ENCODE measurements around the gene LANCL3. TPM values are rescaled to one million over a fixed set of nuclear protein-coding genes. Genes with fewer than 3 reads are reported as not detected.
"Not testable (repeated sequence)": the region's sequence is repeated elsewhere in the genome, so short reads cannot be mapped to it uniquely, and the experiment has no call there.

The LANCL3 gene
- polyA plus RNA-seq, 3 donors = 0.01 to 0.12 TPM; not detected in 1

DNA sequence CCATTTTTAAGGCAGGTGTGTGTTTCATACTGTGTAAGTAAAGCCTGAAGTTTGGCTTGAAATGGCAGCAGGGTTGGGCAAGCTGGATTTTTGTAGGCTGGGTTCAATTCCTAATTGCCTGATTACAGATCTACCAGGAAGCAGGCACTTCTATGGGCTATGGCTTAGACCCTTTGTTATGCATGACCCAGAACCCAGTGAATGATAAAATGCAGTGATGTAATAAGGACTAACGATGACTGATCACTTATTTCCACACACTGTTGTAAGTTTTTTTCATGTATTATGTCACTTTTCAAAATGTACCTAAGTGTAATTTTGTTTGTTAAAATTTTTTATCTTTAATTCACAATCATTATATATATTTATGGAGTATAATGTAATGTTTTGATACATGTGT is 8.6 kb downstream of the LANCL3 start:
- intact Hi-C loops (cut with micrococcal nuclease) = no loop called here
- H3K79me2 ChIP-seq (ENCODE audit: insufficient read depth, low read length) = no peaks in the 10 kb centered on the region
- no peaks in the 10 kb centered on the region for H3K9me3 ChIP-seq (replicated peaks in 1 of 2; ENCODE audit: control insufficient read depth in 1 of 2, insufficient read depth in 1 of 2, low read length in 2 of 2)

DNA sequence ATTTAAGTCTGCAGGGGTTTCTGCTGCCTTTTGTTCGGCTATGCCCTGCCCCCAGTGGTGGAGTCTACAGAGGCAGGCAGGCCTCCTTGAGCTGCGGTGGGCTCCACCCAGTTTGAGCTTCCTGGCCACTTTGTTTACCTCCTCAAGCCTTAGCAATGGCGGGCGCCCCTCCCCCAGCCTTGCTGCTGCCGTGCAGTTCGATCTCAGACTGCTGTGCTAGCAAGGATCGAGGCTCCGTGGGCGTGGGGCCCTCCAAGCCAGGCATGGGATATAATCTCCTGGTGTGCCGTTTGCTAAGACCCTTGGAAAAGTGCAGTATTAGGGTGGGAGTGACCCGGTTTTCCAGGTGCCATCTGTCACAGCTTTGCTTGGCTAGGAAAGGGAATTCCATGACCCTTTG is 15.9 kb downstream of the LANCL3 start:
- peaks cover 0 to 12% (median 4%) of the 10 kb centered on the region in 7 donors for H3K9me3 Mint-ChIP-seq

More for the DNA sequence above, 8.6 kb downstream of the LANCL3 start:
- Histone ChIP-seq H4K20me1 (ENCODE audit: insufficient read depth, low read length) (no peaks in the 10 kb centered on the region), H3K4me1 (ENCODE audit: control insufficient read depth in 1 of 2, insufficient read depth in 2 of 2, low read length in 2 of 2) (no peaks in the 10 kb centered on the region), H3K9ac (ENCODE audit: insufficient read depth, low read length, poor library complexity, severe bottlenecking) (no peak overlapping the region), H3K4me3 (replicated peaks in 1 of 3; ENCODE audit: low read depth in 2 of 3, low read length in 3 of 3) (no peak overlapping the region), H3K36me3 (replicated peaks in 1 of 2; ENCODE audit: control insufficient read depth in 1 of 2, insufficient read depth in 2 of 2, low read length in 2 of 2) (no peaks in the 10 kb centered on the region), H3K27me3 (ENCODE audit: control insufficient read depth in 2 of 2, insufficient read depth in 2 of 2, low read length in 2 of 2) (no peaks in the 10 kb centered on the region), H2AFZ (ENCODE audit: insufficient read depth, low read depth, low read length, poor library complexity, severe bottlenecking) (no peak overlapping the region), H3K4me2 (replicated peaks; ENCODE audit: extremely low read depth, low read length, poor library complexity, severe bottlenecking) (no peak overlapping the region), H3K27ac (ENCODE audit: low read depth in 1 of 2, low read length in 2 of 2) (no peak overlapping the region)
- Mint-ChIP-seq H3K27me3 (ENCODE audit: low read depth in 3 of 3) (peaks cover 0 to 4% (median 1%) of the 10 kb centered on the region in 3 donors), H3K36me3 (no peaks in the 10 kb centered on the region), H3K27ac (no peak overlapping the region), H3K4me1 (no peaks in the 10 kb centered on the region), H3K9me3 (peaks cover 0 to 6% (median 2%) of the 10 kb centered on the region in 7 donors), H3K4me3 (no peak overlapping the region)
- DNase-seq = no peak
- TF ChIP-seq, protein P1, sequence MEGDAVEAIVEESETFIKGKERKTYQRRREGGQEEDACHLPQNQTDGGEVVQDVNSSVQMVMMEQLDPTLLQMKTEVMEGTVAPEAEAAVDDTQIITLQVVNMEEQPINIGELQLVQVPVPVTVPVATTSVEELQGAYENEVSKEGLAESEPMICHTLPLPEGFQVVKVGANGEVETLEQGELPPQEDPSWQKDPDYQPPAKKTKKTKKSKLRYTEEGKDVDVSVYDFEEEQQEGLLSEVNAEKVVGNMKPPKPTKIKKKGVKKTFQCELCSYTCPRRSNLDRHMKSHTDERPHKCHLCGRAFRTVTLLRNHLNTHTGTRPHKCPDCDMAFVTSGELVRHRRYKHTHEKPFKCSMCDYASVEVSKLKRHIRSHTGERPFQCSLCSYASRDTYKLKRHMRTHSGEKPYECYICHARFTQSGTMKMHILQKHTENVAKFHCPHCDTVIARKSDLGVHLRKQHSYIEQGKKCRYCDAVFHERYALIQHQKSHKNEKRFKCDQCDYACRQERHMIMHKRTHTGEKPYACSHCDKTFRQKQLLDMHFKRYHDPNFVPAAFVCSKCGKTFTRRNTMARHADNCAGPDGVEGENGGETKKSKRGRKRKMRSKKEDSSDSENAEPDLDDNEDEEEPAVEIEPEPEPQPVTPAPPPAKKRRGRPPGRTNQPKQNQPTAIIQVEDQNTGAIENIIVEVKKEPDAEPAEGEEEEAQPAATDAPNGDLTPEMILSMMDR (IDR thresholded peaks at IDR 0.05) = no peak
- WGBS (ENCODE audit: insufficient coverage) = no CpG with 5 or more reads among the region's 1 CpG

More for the DNA sequence above, 15.9 kb downstream of the LANCL3 start:
- intact Hi-C loops (cut with micrococcal nuclease); H3K79me2 ChIP-seq (ENCODE audit: insufficient read depth, low read length); H2AFZ ChIP-seq (ENCODE audit: insufficient read depth, low read depth, low read length, poor library complexity, severe bottlenecking); H3K27ac ChIP-seq (ENCODE audit: low read depth in 1 of 2, low read length in 2 of 2); H3K9me3 ChIP-seq (replicated peaks in 1 of 2; ENCODE audit: control insufficient read depth in 1 of 2, insufficient read depth in 1 of 2, low read length in 2 of 2); H3K27ac Mint-ChIP-seq; H3K4me3 ChIP-seq (replicated peaks in 1 of 3; ENCODE audit: low read depth in 2 of 3, low read length in 3 of 3); H4K20me1 ChIP-seq (ENCODE audit: insufficient read depth, low read length); H3K36me3 Mint-ChIP-seq; DNase-seq; H3K4me1 ChIP-seq (ENCODE audit: control insufficient read depth in 1 of 2, insufficient read depth in 2 of 2, low read length in 2 of 2); H3K4me2 ChIP-seq (replicated peaks; ENCODE audit: extremely low read depth, low read length, poor library complexity, severe bottlenecking); H3K36me3 ChIP-seq (replicated peaks in 1 of 2; ENCODE audit: control insufficient read depth in 1 of 2, insufficient read depth in 2 of 2, low read length in 2 of 2); H3K27me3 ChIP-seq (ENCODE audit: control insufficient read depth in 2 of 2, insufficient read depth in 2 of 2, low read length in 2 of 2); H3K9ac ChIP-seq (ENCODE audit: insufficient read depth, low read length, poor library complexity, severe bottlenecking); H3K4me3 Mint-ChIP-seq; H3K4me1 Mint-ChIP-seq; H3K27me3 Mint-ChIP-seq (ENCODE audit: low read depth in 3 of 3): not testable (repeated sequence)
- 100% methylated on average over 1 of the region's 11 CpGs for WGBS (ENCODE audit: insufficient coverage)
